ENCODE data around the gene RNF151.

DNA sequence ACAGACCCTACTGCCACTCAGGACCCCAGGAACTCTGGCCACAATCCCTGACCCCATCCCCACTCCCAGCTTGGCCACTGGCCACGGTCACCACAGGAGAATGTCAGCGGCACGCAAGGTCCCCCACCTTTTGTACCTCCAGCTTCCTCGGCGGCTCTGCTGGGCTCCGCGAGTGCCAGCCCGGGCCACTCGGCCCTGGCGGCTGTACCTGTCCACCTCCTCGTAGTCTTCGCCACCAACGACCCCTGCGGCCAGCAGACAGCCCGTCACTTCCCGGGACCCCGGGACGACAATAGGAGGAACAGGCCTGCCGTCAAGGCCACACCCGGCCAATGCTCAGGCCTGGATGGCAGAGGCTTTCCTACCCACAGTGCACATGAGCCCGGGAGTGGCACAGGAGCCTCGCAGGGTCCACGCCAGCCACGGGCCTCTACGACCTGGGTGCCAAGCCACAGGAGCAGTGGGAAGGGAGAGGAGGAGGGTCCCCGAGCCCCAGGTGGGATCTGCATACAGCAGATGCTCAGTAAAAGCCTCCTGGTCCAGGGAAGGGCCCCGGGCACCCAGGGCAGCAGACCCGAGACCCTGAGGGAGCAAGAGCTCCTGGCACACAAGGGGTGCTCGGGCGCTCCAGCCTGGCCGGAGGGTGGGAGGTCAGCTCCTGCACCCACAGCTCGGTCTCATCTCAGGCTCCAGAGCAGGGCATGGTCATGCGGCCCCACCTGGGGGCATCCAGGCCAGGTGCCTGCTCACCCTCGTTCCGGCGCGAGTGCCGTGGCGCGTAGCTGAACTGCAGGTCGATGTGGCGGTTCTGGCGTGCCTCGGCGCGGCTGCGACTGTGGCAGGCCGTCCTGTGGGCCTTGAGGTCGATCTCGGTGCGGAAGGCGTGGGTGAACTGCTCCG, 35.0 kb downstream of the RNF151 start:
- no peak for TF ChIP-seq POLR2A (IDR thresholded peaks at IDR 0.05)
- TF ChIP-seq, protein P1, sequence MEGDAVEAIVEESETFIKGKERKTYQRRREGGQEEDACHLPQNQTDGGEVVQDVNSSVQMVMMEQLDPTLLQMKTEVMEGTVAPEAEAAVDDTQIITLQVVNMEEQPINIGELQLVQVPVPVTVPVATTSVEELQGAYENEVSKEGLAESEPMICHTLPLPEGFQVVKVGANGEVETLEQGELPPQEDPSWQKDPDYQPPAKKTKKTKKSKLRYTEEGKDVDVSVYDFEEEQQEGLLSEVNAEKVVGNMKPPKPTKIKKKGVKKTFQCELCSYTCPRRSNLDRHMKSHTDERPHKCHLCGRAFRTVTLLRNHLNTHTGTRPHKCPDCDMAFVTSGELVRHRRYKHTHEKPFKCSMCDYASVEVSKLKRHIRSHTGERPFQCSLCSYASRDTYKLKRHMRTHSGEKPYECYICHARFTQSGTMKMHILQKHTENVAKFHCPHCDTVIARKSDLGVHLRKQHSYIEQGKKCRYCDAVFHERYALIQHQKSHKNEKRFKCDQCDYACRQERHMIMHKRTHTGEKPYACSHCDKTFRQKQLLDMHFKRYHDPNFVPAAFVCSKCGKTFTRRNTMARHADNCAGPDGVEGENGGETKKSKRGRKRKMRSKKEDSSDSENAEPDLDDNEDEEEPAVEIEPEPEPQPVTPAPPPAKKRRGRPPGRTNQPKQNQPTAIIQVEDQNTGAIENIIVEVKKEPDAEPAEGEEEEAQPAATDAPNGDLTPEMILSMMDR (IDR thresholded peaks at IDR 0.05), result no peak
